HG03432 (cell line): Measurements from ENCODE around the gene ERRFI1.
"Not testable (repeated sequence)": the region's sequence is repeated elsewhere in the genome, so short reads cannot be mapped to it uniquely, and the experiment has no call there.

Source experiments
- ATAC-seq: cut with Tn5 transposase; IDR thresholded peaks from one replicate; pipeline ENCODE4 v1.9.1; 2021; ENCODE audit warnings: mild to moderate bottlenecking, moderate library complexity; ENCODE audit not compliant: unreplicated experiment

ERRFI1 gene

DNA sequence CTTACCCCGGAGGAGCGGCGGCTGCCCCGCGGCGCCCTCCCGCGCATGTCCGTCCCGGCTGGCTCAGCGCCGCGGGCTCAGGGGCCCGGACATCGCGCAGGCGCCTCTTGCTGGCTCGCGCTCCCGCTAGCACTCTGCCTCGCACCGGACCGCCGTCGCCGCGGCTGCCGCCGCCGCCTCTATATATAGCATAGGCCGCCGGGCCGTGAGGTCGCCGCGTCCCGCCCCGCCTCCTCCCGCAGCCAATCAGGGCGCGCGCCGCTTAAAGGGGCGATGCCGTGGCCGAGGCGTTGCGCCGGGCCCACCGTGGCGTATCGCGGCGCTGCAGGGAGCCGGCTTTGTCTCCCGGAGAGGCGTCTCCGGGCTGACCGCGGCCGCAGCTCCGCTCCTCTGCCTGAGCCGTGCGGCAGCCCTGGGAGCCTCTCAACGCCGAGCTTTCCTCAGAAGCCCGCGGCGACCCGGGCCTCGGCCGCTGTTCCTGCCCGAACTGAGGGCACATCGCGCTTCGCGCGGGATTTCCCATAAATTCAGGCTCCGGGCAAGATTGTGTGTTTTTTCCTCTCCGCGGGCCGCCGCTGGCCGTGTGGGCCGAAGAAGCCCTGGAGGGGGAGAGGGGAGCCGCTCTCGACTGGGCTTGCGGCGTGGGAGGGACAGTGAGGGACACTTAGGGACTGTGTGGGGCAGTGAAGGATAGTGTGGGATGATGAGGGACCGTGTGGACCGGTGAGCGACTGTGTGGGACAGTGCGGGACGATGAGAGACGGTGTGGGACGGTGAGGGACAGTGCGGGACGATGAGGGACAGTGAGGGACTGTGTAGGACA is at the start of gene ERRFI1:
TSS of gene ERRFI1 (minus strand) at position 157 of the 823 bp plus-strand sequence. CDS start 10,690 bp downstream, outside the sequence.
- peak; percentile 90 for ATAC-seq

DNA sequence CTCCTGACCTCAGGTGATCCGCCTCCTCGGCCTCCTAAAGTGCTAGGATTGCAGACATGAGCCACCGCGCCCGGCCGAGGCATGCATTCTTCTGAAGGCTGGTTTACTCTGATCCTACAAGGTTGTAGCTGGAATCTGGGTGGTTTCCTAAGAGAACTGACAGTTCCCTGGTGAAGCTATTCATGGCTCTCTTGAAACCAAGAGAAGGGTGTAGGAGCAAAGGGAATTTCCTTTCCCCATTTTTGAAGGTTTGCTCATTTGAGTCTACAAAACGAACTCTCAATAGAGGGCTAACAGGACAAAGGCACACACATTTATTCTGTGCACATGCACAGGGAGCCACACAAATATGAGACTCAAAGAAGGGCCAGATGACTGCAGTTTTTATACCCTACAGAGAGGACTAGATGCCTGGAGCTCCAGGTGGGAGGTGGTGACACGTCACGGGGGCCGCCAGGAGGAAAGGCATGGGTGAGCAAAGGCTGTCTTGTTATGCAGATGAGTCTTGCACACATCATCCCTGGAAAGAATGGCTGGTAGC is 49.5 kb upstream of the ERRFI1 start:
- no peak for ATAC-seq

DNA sequence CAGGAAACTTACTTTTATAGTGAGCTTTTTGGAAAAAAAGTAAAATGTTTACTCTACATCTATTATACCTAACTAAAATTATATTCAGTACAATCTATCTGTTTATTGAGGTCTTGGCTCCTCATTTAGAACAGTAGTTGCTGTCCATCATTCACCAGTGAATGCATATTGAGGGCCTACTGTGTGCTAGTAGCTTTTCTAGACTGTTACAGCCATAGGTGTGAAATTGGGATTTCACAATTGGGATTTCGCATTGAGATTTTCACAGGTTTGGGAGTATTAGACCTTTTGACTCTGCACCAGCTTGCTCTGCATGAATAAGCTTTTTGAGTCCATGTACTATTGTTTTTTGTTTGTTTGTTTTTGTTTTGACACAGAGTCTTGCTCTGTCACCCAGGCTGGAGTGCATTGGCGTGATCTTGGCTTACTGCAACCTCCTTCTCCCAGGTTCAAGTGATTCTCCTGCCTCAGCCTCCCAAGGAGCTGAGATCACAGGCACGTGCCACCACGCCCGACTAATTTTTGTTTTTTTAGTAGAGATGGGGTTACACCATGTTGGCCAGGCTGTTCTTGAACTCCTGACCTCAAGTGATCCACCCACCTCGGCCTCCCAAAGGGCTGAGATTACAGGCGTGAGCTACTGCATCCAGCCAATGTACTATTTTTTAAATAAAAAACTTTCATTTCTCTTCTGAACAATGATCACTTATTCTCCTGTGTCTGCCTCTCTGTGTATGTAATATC is 47.2 kb upstream of the ERRFI1 start:
- no peak for ATAC-seq

- ATAC-seq: no peak
Measured at GRCh38 chr1:8070381-8070811, 44.3 kb upstream of the ERRFI1 start.

DNA sequence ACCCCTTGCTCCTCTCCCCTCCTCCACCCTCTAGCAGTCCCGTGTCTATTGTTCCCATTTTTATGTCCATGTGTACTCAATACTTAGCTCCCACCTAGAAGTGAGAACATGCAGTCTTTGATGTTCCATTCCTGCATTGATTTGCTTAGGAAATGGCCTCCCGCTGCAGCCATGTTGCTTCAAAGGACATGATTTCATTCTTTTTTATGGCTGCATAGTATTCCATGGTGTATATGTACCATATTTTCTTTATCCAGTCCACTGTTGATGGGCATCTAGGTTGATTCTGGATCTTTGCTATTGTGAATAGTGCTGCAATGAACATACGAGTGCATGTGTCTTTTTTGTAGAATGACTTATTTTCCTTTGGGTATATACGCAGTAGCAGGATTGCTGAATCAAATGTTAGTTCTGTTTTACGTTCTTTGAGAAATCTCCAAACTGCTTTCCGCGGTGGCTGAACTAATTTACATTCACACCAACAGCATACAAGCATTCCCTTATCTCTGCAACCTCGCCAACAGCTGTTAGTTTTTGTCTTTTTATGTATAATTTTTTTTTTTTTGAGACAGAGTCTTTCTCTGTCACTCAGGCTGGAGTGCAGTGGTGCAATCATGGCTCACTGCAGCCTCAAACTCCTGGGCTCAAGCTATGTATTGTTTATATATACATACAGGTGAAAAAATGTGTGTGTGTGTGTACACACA is 43.7 kb upstream of the ERRFI1 start:
- not testable (repeated sequence) for ATAC-seq

GRCh38 chr1:8065369-8065768 is 39.3 kb upstream of the ERRFI1 start:
- ATAC-seq: no peak

- ATAC-seq: no peak
Measured at GRCh38 chr1:8063298-8064036, 37.4 kb upstream of the ERRFI1 start.

DNA sequence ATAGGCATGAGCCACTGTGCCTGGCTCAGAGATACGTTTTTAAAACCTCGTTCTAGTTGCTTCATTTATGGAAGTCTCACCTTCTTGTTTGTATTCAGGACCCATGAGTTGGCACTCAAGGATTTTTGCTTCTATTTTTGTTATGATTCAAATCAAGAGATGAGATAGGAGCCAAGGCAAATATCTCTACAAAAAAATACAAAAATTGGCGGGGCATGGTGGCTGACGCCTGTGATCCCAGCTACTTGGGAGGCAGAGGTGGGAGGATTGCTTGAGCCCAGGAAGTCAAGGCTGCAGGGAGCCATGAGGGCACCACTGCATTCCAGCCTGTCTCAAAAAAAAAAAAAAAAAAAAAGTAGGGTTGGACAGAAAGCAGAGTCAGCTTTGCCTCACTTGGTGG is 36.8 kb upstream of the ERRFI1 start:
- ATAC-seq: no peak

- ATAC-seq: no peak
Measured at GRCh38 chr1:8061673-8062386, 35.7 kb upstream of the ERRFI1 start.

DNA sequence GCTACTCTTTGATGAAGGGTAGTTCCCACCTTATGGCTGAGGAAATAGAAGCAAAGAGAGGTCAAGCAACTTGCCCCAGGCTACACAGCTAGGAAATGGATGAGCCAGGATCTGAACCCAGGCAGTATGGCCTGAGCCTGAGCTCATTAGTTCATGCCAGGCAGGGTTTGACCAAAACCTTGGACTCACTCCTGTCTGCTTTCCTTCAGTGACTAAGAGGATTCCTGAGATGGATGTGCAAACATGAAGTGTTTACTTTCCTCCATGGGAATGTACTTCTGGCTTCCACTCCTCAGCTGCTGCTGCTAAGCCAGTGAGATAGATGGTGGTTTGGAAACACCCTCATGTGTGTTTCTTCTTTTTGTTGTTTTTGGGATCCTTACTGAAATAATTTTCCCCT is 35.1 kb upstream of the ERRFI1 start:
- ATAC-seq: no peak

DNA sequence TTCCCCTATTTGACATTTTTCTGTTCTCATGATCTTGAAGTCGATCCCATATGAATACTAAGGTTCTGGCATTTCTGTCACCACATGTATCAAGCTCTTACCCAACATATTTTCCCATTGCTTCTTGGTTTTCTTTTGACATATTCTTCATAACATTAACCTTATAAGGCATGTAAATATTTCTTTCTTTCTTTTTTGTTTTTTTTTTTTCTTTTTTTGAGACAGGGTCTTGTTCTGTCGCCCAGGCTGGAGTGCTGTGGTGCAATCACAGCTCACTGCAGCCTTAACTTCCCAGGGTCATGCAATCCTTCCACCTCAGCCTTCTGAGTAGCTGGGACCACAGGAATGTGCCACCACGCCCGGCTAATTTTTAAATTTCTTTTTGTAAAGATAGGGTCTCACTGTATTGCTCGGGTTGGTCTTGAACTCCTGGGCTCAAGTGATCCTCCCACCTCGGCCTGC is 33.1 kb upstream of the ERRFI1 start:
- ATAC-seq: no peak

- ATAC-seq: not testable (repeated sequence)
Measured at GRCh38 chr1:8057779-8058178, 31.7 kb upstream of the ERRFI1 start.

DNA sequence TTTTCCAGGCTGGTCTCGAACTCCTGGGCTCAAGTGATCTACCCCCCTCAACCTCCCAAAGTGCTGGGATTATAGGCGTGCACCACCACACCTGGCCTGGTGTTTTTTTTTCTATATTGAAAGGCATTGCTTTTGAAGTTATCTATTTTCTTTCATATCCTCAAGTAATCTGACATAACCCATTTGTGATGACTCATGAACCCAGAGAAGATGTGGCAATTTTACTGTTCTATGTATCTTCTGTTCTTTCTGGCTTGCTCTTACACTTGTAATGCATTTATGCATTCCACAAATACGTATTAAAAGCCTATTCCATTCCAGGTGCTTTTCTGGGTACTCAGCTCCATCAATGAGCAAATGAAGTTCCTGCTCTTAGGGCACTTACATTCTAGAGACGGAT is 29.9 kb upstream of the ERRFI1 start:
- no peak for ATAC-seq

- ATAC-seq: no peak
Measured at GRCh38 chr1:8053878-8054567, 27.9 kb upstream of the ERRFI1 start.

DNA sequence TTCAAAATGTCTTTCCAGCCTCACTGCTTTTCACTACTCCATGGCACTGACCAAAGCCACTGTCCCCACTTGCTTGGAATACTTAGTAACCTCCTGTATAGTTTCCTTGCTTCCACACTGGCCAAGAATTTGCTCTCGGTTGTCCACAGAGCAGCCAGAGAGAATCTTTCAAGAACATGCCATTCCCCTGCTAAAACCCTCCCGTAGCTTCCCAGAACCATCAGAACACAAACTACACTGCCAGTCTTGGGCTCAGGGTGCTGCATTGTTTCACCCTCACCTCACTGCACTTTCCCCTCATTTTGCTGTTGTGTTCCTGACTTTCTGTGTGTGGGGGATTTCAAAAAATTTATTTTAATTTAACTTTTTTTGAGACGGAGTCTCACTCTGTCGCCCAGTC is 25.5 kb upstream of the ERRFI1 start:
- ATAC-seq: no peak

GRCh38 chr1:8049229-8049628 is 23.1 kb upstream of the ERRFI1 start:
- ATAC-seq: not testable (repeated sequence)

DNA sequence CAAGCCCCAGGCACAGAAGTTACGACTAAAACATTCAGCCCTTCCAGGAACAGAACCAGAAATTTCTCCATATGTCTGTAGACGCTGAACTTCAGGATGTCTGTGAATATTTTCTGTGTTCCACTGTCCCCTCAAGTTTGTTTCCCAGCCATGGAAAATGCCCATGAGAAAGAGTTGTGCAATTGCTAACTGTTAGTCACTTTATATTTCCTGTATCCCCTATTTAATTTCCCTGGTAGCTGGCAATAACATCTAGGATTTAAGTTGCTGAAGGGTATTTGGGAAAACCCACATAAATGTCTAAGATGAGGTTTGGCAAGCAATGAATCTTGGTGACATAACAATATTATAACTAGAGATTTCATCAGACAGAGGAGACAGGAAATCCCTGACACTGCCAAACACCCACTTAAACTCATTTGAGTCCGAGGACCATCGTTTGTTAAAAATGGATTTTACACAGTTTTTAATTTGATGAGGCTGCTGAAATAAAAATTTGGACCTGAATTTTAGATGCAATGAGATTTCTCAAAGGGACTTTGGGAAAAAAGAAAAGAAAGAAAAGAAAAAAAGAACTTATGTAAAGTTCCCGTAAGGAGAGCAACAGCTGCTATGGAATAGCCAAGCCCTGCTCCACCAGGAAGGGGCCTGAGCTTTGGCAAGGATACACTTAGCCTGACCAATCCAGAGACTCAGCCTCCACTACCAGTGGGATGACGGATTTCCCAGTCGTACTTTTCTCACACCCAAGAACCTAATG is 21.8 kb upstream of the ERRFI1 start:
- ATAC-seq: no peak

DNA sequence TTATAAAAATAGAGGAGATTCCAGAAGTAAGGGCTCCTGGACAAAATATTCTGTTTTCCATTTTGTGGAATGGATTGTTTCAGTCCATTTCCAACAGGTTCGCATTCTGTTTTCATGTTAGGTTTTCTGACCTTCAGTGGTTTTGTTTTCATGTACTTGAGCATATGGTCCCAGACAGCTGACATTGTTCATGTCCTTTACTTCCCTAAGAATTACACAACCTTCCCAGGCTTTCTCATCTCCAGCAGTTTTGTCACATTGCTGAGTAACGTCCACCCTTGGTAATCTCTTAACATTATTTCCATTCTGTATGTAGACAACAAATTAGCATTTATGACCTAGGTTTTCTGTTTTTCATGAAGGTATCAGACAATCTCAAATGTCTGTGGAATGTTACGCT is 21.0 kb upstream of the ERRFI1 start:
- ATAC-seq: no peak
